ENCODE data around the gene ZNF513.
"Not testable (repeated sequence)": the region's sequence is repeated elsewhere in the genome, so short reads cannot be mapped to it uniquely, and the experiment has no call there.

Gene ZNF513

GRCh38 chr2:27380626-27381545 lies at the start of gene ZNF513:
Gene ZNF513, minus strand, starts transcription at chr2:27380734. Its CDS starts 208 bp downstream, at chr2:27380526.
- peak; percentile 94 for DNase-seq

GRCh38 chr2:27428978-27429541 lies 48.5 kb upstream of the ZNF513 start:
- DNase-seq = peak; percentile 72

GRCh38 chr2:27428213-27428977 lies 47.9 kb upstream of the ZNF513 start, which contains the start of gene NRBP1:
Gene NRBP1, plus strand, starts transcription at chr2:27428631. Its CDS starts 4,643 bp downstream, at chr2:27433274.
- peak; percentile 74 for DNase-seq

- DNase-seq = no peak
Observed at GRCh38 chr2:27427863-27428212, 47.3 kb upstream of the ZNF513 start.

GRCh38 chr2:27425039-27425438 lies 44.5 kb upstream of the ZNF513 start:
- not testable (repeated sequence) for DNase-seq

GRCh38 chr2:27422958-27423357 lies 42.4 kb upstream of the ZNF513 start:
- no peak for DNase-seq

- DNase-seq = no peak
Observed at GRCh38 chr2:27421660-27422250, 41.2 kb upstream of the ZNF513 start.

- DNase-seq = no peak
Observed at GRCh38 chr2:27420996-27421395, 40.5 kb upstream of the ZNF513 start.

GRCh38 chr2:27416151-27416550 lies 35.6 kb upstream of the ZNF513 start:
- DNase-seq = no peak

- no peak for DNase-seq
Observed at GRCh38 chr2:27412419-27413152, 32.1 kb upstream of the ZNF513 start.

GRCh38 chr2:27409321-27410073 lies 29.0 kb upstream of the ZNF513 start, which contains the start of gene PPM1G:
Gene PPM1G, minus strand, starts transcription at chr2:27409591. Its CDS starts 169 bp downstream, at chr2:27409422.
- DNase-seq = peak; percentile 93

- no peak for DNase-seq
Observed at GRCh38 chr2:27408601-27409320, 28.2 kb upstream of the ZNF513 start.

GRCh38 chr2:27407798-27408491 lies 27.4 kb upstream of the ZNF513 start:
- DNase-seq = peak; percentile 4

- no peak for DNase-seq
Observed at GRCh38 chr2:27400348-27401135, 20.0 kb upstream of the ZNF513 start.

- no peak for DNase-seq
Observed at GRCh38 chr2:27398962-27399361, 18.4 kb upstream of the ZNF513 start.

- DNase-seq = no peak
Observed at GRCh38 chr2:27393225-27393624, 12.7 kb upstream of the ZNF513 start.

- no peak for DNase-seq
Observed at GRCh38 chr2:27390822-27391679, 10.5 kb upstream of the ZNF513 start.

GRCh38 chr2:27381577-27382181 lies 1.1 kb upstream of the ZNF513 start:
- DNase-seq = no peak

All from NCI-H510A (cell line).